Mesothelial cell of epicardium (in vitro differentiated cells): Measurements from ENCODE around the gene CCDC154. TPM values are rescaled to one million over a fixed set of nuclear protein-coding genes. Genes with fewer than 3 reads are reported as not detected.

Source experiments
- DNase-seq, 2 experiments: peaks; one replicate each; pipeline ENCODE4 v3.0.0; 2021; ENCODE audit warnings: low spot score in 2 of 2; ENCODE audit not compliant: unreplicated experiment in 2 of 2
- H3K27ac Mint-ChIP-seq: 2 replicates; pipeline ENCODE4 v1.8.0; 2021; ENCODE audit warnings: mixed read lengths
- H3K27me3 Mint-ChIP-seq: 2 replicates; pipeline ENCODE4 v1.8.0; 2021; ENCODE audit warnings: low read depth, mixed read lengths
- H3K36me3 Mint-ChIP-seq: 2 replicates; pipeline ENCODE4 v1.8.0; 2021; ENCODE audit warnings: mixed read lengths
- H3K4me1 Mint-ChIP-seq: 2 replicates; pipeline ENCODE4 v1.8.0; 2021; ENCODE audit warnings: mixed read lengths
- H3K4me3 Mint-ChIP-seq: 2 replicates; pipeline ENCODE4 v1.8.0; 2021; ENCODE audit warnings: mild to moderate bottlenecking, moderate library complexity, mixed read lengths
- H3K9me3 Mint-ChIP-seq: 2 replicates; pipeline ENCODE4 v1.8.0; 2021; ENCODE audit warnings: mixed read lengths
- CTCF ChIP-seq: fragments of 200-600 bp; sonication (generic); IDR thresholded peaks from one replicate; pipeline ENCODE4 v1.5.0; 2021; ENCODE audit warnings: antibody characterized with exemption; ENCODE audit not compliant: unreplicated experiment
- total RNA-seq: library from RNA; stranded (reverse); gene quantifications from 3 replicates; pipeline ENCODE4 v1.2.1, GENCODE V29; 2021

CCDC154 gene
- total RNA-seq, 1 donor from 2014 or later, result 5.6 TPM

GRCh38 chr16:1420111-1420539 is 24.2 kb downstream of the CCDC154 start:
- DNase-seq, result no peak
- Mint-ChIP-seq H3K9me3 (no peaks in the 10 kb centered on the region), H3K27ac (peak overlapping the region; percentile 99), H3K4me3 (peak overlapping the region; percentile 92), H3K27me3 (no peaks in the 10 kb centered on the region), H3K36me3 (no peaks in the 10 kb centered on the region), H3K4me1 (peaks cover 13% of the 10 kb centered on the region)
- TF ChIP-seq CTCF, result no peak

- no peak for DNase-seq
- peak overlapping the region; percentile 62 for H3K27ac Mint-ChIP-seq
- TF ChIP-seq CTCF, result no peak
- peaks cover 4% of the 10 kb centered on the region for H3K36me3 Mint-ChIP-seq
- H3K4me3 Mint-ChIP-seq, result peak overlapping the region; percentile 20
- H3K4me1 Mint-ChIP-seq, result peaks cover 16% of the 10 kb centered on the region
- no peaks in the 10 kb centered on the region for H3K9me3 Mint-ChIP-seq
- no peaks in the 10 kb centered on the region for H3K27me3 Mint-ChIP-seq
Measured at GRCh38 chr16:1416521-1416941, 27.8 kb downstream of the CCDC154 start.

- peak; percentile 80 to 83 for DNase-seq
- no peak for TF ChIP-seq CTCF
- H3K27me3 Mint-ChIP-seq, result no peaks in the 10 kb centered on the region
- H3K9me3 Mint-ChIP-seq, result no peaks in the 10 kb centered on the region
- H3K27ac Mint-ChIP-seq, result peak within 1 kb of the TSS; percentile 93
- H3K4me3 Mint-ChIP-seq, result peak within 1 kb of the TSS; percentile 83
- H3K36me3 Mint-ChIP-seq, result peaks cover 8% of the 10 kb centered on the region
- peaks cover 13% of the 10 kb centered on the region for H3K4me1 Mint-ChIP-seq
Measured at GRCh38 chr16:1414532-1415260, 29.7 kb downstream of the CCDC154 start, which contains the start of gene UNKL. Gene UNKL (minus strand): TSS chr16:1414704. CDS start chr16:1414691, 13 bp downstream.

GRCh38 chr16:1413684-1414531 is 30.4 kb downstream of the CCDC154 start:
- H3K36me3 Mint-ChIP-seq, result peaks cover 8% of the 10 kb centered on the region
- peak overlapping the region; percentile 78 for H3K4me3 Mint-ChIP-seq
- H3K9me3 Mint-ChIP-seq, result no peaks in the 10 kb centered on the region
- H3K27ac Mint-ChIP-seq, result peak overlapping the region; percentile 56
- peaks cover 13% of the 10 kb centered on the region for H3K4me1 Mint-ChIP-seq
- peak in 1 of 2 experiments; percentile 67 for DNase-seq
- H3K27me3 Mint-ChIP-seq, result no peaks in the 10 kb centered on the region
- peak; percentile 72 for TF ChIP-seq CTCF

GRCh38 chr16:1412847-1413246 is 31.5 kb downstream of the CCDC154 start:
- Mint-ChIP-seq H3K4me3 (peak overlapping the region; percentile 78), H3K27me3 (no peaks in the 10 kb centered on the region), H3K36me3 (peaks cover 8% of the 10 kb centered on the region), H3K9me3 (no peaks in the 10 kb centered on the region), H3K27ac (no peak overlapping the region), H3K4me1 (peaks cover 10% of the 10 kb centered on the region)
- no peak for DNase-seq
- no peak for TF ChIP-seq CTCF
